HG03064 (cell line): ENCODE measurements around the gene RFTN1.
A peak's percentile ranks its signal among the peaks of the same experiment; 100 is the strongest.

Source experiments
- ATAC-seq: cut with Tn5 transposase; IDR thresholded peaks from one replicate; pipeline ENCODE4 v1.9.1; 2021; ENCODE audit warnings: low read depth; ENCODE audit not compliant: unreplicated experiment

The RFTN1 gene

GRCh38 chr3:16444344-16444743 lies 69.2 kb downstream of the RFTN1 start:
- no peak for ATAC-seq

GRCh38 chr3:16442730-16443129 lies 70.8 kb downstream of the RFTN1 start:
- ATAC-seq: no peak

GRCh38 chr3:16441371-16441875 lies 72.1 kb downstream of the RFTN1 start:
- no peak for ATAC-seq

- no peak for ATAC-seq
Observed at GRCh38 chr3:16439848-16440708, 73.4 kb downstream of the RFTN1 start.

- no peak for ATAC-seq
Observed at GRCh38 chr3:16439163-16439847, 74.2 kb downstream of the RFTN1 start.

GRCh38 chr3:16437640-16438039 lies 75.9 kb downstream of the RFTN1 start:
- ATAC-seq: no peak

DNA sequence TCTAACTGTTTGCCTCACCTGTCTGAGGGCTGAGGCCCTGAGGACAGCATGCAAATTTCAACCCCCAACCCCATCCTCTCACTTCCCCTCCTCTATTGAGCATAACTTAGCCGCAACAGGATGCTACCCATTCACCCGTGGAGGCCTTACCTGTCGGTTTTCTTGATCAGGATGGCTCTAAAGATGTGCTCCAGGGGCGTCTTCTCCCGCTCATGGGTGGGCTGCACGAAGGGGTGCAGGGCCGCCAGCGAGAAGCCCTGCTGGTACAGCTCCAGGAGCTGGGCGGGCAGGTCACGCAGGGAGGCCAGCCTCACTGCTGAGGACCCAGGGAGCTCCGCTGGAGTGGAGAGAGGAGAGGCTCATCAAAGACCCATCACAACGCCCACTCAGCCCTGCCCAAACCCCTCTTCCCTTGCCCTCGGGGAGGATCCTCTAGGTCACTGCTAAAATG lies 79.8 kb downstream of the RFTN1 start:
- ATAC-seq: peak; percentile 74

DNA sequence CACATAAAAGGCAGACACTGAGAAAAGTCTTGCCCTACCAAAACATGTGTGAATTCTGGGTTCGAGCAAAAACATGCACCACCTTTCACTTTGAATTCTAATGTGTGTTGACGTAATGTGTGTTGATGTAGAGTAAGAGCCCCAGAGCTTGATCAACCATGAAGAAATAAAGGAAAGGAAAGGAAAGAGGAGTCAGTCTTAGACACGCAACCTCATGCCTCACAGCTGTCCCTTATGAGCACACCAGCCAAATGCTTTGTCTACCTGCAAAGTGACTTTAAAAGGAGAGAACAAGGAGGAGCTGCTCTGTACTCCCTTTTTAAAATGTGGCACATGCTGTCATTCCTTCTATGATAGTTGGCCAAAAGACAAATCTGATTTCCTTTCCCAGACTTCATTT lies 80.8 kb downstream of the RFTN1 start:
- no peak for ATAC-seq

GRCh38 chr3:16430717-16431630 lies 82.5 kb downstream of the RFTN1 start:
- peak; percentile 48 for ATAC-seq

DNA sequence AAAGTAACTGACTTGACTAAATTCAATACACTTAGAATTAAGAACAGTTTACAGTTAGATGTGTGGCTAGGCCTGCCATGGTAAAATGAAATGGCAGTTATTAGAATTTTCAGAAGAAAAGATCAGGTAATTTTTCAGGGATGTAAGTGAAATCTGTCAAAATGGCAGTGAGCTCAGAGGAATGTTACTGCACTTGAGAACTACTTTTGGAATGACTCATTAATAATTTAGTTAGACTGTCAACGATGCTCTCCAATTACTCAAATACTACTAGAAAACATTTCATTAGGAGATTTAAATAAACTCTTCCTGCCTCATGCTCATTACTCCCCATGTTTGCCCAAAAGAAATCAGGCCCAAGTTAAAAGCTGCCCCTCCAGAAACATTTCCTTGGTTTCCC lies 84.4 kb downstream of the RFTN1 start:
- ATAC-seq: no peak

DNA sequence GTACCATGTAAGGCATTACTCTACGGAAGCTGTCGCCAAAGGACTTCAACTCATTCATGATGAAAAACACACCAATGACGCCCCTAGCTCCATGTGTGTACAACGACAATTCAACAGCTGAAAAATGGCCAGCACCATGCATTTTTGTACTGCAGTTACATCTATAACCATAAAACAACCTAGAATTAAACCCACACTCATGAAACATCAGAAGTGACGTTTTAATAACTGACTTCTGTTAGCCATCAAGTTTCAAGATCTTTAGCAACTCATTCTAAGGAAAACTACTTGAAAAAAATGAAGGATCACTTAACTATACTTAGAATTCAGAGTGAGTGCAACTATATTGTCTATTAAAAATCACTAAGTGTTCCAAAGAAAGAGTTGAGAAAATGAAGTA lies 84.9 kb downstream of the RFTN1 start:
- ATAC-seq: no peak

GRCh38 chr3:16427103-16427965 lies 86.2 kb downstream of the RFTN1 start:
- no peak for ATAC-seq

- ATAC-seq: no peak
Observed at GRCh38 chr3:16426665-16427064, 86.8 kb downstream of the RFTN1 start.

GRCh38 chr3:16426029-16426400 lies 87.5 kb downstream of the RFTN1 start:
- no peak for ATAC-seq

GRCh38 chr3:16425398-16426028 lies 88.0 kb downstream of the RFTN1 start:
- ATAC-seq: no peak

GRCh38 chr3:16423947-16424673 lies 89.4 kb downstream of the RFTN1 start:
- ATAC-seq: peak; percentile 68

- no peak for ATAC-seq
Observed at GRCh38 chr3:16423298-16423697, 90.2 kb downstream of the RFTN1 start.

DNA sequence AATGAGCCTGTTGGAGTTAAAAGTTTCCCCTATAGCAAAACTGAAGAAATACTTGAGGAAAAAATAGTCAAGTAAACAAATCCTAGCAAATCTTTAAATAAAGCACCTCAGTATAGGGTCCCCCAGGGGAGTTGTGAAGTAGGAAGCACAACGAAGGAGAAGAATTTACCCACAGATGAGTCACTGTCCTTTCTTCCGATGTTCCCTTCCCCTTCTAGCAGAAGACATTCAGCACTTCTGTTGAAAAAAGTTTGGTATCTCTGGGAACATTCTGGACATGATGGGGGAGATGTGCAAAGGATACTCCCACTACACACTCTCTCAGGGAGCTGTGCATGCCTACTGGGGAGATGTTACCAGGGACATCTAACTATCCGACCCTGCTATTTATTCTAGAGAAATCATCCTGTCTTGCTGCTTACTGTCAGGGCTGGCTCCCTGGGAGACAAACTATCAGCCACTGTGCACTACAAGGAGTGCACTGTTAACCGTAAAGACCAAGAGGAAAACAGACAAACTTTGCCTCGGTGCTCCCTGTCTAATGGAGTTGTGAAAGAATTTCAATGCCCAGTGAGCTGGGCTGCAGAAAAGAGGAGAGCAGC lies 93.8 kb downstream of the RFTN1 start:
- ATAC-seq: no peak
